ENCODE measurements around the gene ACTR1A. TPM values are rescaled to one million over a fixed set of nuclear protein-coding genes. Genes with fewer than 3 reads are reported as not detected.

ACTR1A gene
- total and polyA plus RNA-seq, 2 donors (not counting 1 experiment from before 2014, with no cell fraction given), result 38.3 to 58.3 TPM

DNA sequence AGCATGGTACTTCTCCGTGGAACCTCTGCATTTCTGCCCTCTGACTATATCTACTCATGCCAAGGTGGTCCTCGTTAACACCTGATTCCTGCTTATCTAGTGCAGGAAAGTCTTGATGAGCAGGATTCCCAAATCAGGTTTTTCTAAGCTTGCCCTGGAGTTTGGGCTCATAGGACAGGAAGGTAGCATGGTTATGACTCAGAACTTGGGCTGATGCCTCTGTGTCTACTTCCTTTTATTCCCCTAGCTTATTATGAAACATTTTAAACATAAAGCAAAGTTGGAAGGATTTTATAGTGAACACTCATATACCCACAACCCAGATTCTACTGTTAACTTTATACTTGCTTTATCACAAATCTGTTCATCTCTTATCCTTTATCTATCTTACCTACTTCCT, 6.9 kb upstream of the ACTR1A start:
- H3K79me2 ChIP-seq (ENCODE audit: control insufficient read depth, insufficient read depth, low read length), result peaks cover 59% of the 10 kb centered on the region
- TF ChIP-seq EZH2 (IDR thresholded peaks at IDR 0.05; ENCODE audit: borderline replicate concordance, insufficient read depth, low read depth, low read length, poor library complexity, severe bottlenecking), result no peak
- TF ChIP-seq, protein P1, sequence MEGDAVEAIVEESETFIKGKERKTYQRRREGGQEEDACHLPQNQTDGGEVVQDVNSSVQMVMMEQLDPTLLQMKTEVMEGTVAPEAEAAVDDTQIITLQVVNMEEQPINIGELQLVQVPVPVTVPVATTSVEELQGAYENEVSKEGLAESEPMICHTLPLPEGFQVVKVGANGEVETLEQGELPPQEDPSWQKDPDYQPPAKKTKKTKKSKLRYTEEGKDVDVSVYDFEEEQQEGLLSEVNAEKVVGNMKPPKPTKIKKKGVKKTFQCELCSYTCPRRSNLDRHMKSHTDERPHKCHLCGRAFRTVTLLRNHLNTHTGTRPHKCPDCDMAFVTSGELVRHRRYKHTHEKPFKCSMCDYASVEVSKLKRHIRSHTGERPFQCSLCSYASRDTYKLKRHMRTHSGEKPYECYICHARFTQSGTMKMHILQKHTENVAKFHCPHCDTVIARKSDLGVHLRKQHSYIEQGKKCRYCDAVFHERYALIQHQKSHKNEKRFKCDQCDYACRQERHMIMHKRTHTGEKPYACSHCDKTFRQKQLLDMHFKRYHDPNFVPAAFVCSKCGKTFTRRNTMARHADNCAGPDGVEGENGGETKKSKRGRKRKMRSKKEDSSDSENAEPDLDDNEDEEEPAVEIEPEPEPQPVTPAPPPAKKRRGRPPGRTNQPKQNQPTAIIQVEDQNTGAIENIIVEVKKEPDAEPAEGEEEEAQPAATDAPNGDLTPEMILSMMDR (IDR thresholded peaks at IDR 0.05), result no peak
- CTCF ChIA-PET, result interaction anchor here (0.8 to 1.9 kb wide), 4 partner anchors 12 to 74 kb away, joined by 3 to 10 read pairs (median 4); no protein-coding TSS in a partner anchor
- WGBS (ENCODE audit: insufficient coverage), result no CpG with 5 or more reads among the region's 2 CpGs
- intact Hi-C loops (cut with micrococcal nuclease), result no loop called here
- no peaks in the 10 kb centered on the region for H3K9me3 ChIP-seq (ENCODE audit: control extremely low read depth in 1 of 3, control insufficient read depth in 2 of 3, insufficient read depth in 1 of 3, low read length in 2 of 3)
- H3K27me3 ChIP-seq (replicated peaks in 1 of 4; ENCODE audit: control extremely low read depth in 1 of 4, control insufficient read depth in 3 of 4, insufficient read depth in 4 of 4, low read length in 3 of 4), result no peaks in the 10 kb centered on the region
- no peak overlapping the region for H2AFZ ChIP-seq (ENCODE audit: insufficient read depth, low read depth, low read length, poor library complexity, severe bottlenecking)
- POLR2A ChIA-PET, result no interaction called here
- Mint-ChIP-seq H3K27me3 (no peaks in the 10 kb centered on the region), H3K27ac (peak overlapping the region; percentile 61), H3K4me3 (no peak overlapping the region), H3K4me1 (peaks cover 34% of the 10 kb centered on the region), H3K9me3 (ENCODE audit: insufficient read depth) (no peaks in the 10 kb centered on the region)
- H3K36me3 ChIP-seq (replicated peaks in 1 of 2; ENCODE audit: control extremely low read depth in 1 of 2, control insufficient read depth in 1 of 2, extremely low read depth in 1 of 2, insufficient read depth in 2 of 2, low read length in 1 of 2), result peaks cover 1 to 16% of the 10 kb centered on the region in 2 experiments
- no peak for ATAC-seq (ENCODE audit: low read depth)
- no peak overlapping the region for H3K9ac ChIP-seq (ENCODE audit: low read length)
- peaks cover 24 to 25% of the 10 kb centered on the region in 2 donors for H3K4me1 ChIP-seq (ENCODE audit: control insufficient read depth in 2 of 2, insufficient read depth in 2 of 2, low read length in 2 of 2)
- H3K27ac ChIP-seq (ENCODE audit: low read length in 2 of 2), result peak overlapping the region in 1 of 2 donors; percentile 9
- no peak overlapping the region for H3K4me2 ChIP-seq (replicated peaks; ENCODE audit: low read depth, low read length, poor library complexity, severe bottlenecking)
- peaks cover 8% of the 10 kb centered on the region for H4K20me1 ChIP-seq (ENCODE audit: control insufficient read depth, insufficient read depth, low read length, poor library complexity, severe bottlenecking)
- no peak for DNase-seq
- H3K4me3 ChIP-seq (ENCODE audit: control extremely low read depth in 1 of 5, extremely low read depth in 1 of 5, insufficient read depth in 1 of 5, low read depth in 2 of 5, low read length in 4 of 5), result no peak overlapping the region

DNA sequence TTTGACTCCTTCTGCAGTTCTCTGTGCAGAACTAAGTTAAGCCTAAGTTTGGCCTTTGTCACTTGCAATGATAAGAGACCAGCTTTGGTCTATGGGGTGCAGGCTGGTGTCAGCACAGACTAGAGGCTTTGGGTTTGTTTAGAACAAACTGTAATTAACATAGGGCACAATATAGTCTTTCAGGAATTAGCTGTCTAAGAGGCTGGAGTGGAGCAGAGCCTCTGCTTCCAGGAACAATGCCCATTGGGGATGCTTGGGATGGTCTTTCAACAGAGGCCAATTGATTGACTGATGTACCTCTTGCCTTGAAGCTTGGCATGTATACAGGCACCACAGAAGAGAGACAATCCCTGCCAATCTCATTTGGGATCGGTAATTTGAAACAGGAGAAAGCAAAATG, 6.0 kb upstream of the ACTR1A start:
- H3K4me2 ChIP-seq (replicated peaks; ENCODE audit: low read depth, low read length, poor library complexity, severe bottlenecking), result no peak overlapping the region
- CTCF ChIA-PET, result interaction anchor here (0.8 to 1.9 kb wide), 5 partner anchors 12 to 78 kb away, joined by 3 to 10 read pairs (median 4); no protein-coding TSS in a partner anchor
- H3K27me3 ChIP-seq (replicated peaks in 1 of 4; ENCODE audit: control extremely low read depth in 1 of 4, control insufficient read depth in 3 of 4, insufficient read depth in 4 of 4, low read length in 3 of 4), result no peaks in the 10 kb centered on the region
- Mint-ChIP-seq H3K9me3 (ENCODE audit: insufficient read depth) (no peaks in the 10 kb centered on the region), H3K4me3 (no peak overlapping the region), H3K27me3 (no peaks in the 10 kb centered on the region), H3K27ac (peak overlapping the region; percentile 15), H3K4me1 (peaks cover 36% of the 10 kb centered on the region)
- ATAC-seq (ENCODE audit: low read depth), result no peak
- intact Hi-C loops (cut with micrococcal nuclease), result no loop called here
- peaks cover 8% of the 10 kb centered on the region for H4K20me1 ChIP-seq (ENCODE audit: control insufficient read depth, insufficient read depth, low read length, poor library complexity, severe bottlenecking)
- no CpG with 5 or more reads among the region's 1 CpG for WGBS (ENCODE audit: insufficient coverage)
- no peak overlapping the region for H2AFZ ChIP-seq (ENCODE audit: insufficient read depth, low read depth, low read length, poor library complexity, severe bottlenecking)
- no peak overlapping the region for H3K27ac ChIP-seq (ENCODE audit: low read length in 2 of 2)
- H3K79me2 ChIP-seq (ENCODE audit: control insufficient read depth, insufficient read depth, low read length), result peaks cover 59% of the 10 kb centered on the region
- no peak overlapping the region for H3K4me3 ChIP-seq (ENCODE audit: control extremely low read depth in 1 of 5, extremely low read depth in 1 of 5, insufficient read depth in 1 of 5, low read depth in 2 of 5, low read length in 4 of 5)
- H3K9me3 ChIP-seq (ENCODE audit: control extremely low read depth in 1 of 3, control insufficient read depth in 2 of 3, insufficient read depth in 1 of 3, low read length in 2 of 3), result no peaks in the 10 kb centered on the region
- POLR2A ChIA-PET, result no interaction called here
- no peak for DNase-seq
- H3K4me1 ChIP-seq (ENCODE audit: control insufficient read depth in 2 of 2, insufficient read depth in 2 of 2, low read length in 2 of 2), result peaks cover 25 to 28% of the 10 kb centered on the region in 2 donors
- TF ChIP-seq EZH2 (IDR thresholded peaks at IDR 0.05; ENCODE audit: borderline replicate concordance, insufficient read depth, low read depth, low read length, poor library complexity, severe bottlenecking), result no peak
- TF ChIP-seq, protein P1 (IDR thresholded peaks at IDR 0.05), result no peak
- no peak overlapping the region for H3K9ac ChIP-seq (ENCODE audit: low read length)
- H3K36me3 ChIP-seq (replicated peaks in 1 of 2; ENCODE audit: control extremely low read depth in 1 of 2, control insufficient read depth in 1 of 2, extremely low read depth in 1 of 2, insufficient read depth in 2 of 2, low read length in 1 of 2), result peaks cover 1 to 16% of the 10 kb centered on the region in 2 experiments
